Measurements from ENCODE around the gene USP47.
"Not testable (repeated sequence)": the region's sequence is repeated elsewhere in the genome, so short reads cannot be mapped to it uniquely, and the experiment has no call there.

USP47 gene

GRCh38 chr11:11822946-11823345, 18.8 kb upstream of the USP47 start:
- no peak for DNase-seq (ENCODE audit: low read depth)

DNA sequence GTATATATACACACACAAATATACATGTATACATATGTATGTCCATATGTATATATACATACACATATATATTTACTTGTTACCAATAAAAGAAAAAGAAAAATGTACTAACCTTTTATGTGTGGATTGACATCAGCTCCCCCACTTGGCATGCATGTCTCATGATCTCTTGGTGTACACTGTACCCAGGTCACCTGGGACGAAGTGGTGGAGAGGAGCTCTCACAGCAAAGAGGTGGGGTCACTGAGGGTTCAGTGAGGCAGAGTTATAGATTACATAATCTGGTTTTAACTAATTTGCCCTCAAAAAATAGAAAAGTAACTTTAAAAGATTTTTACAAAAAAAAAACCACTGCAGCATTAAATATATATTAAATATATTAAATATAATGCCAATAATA, 15.5 kb upstream of the USP47 start:
- no peak for DNase-seq (ENCODE audit: low read depth)

GRCh38 chr11:11827272-11827671, 14.5 kb upstream of the USP47 start:
- DNase-seq (ENCODE audit: low read depth), result no peak

DNA sequence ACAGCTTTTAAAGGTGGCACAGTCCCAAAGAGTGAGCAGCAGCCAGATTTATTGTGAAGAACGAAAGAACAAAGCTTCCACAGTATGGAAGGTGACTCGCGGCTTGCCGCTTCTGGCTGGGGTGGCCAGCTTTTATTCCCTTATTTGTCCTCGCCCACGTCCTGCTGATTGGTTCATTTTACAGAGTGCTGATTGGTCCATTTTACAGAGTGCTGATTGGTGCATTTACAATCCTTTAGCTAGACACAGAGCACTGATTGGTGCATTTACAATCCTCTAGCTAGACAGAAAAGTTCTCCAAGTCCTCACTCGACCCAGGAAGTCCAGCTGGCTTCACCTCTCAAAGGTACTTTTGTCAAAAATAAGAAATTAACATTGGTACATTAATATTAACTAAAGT, 10.4 kb upstream of the USP47 start:
- DNase-seq (ENCODE audit: low read depth), result not testable (repeated sequence)

GRCh38 chr11:11836676-11837231, 5.0 kb upstream of the USP47 start:
- DNase-seq (ENCODE audit: low read depth), result no peak

GRCh38 chr11:11839718-11840117, 2.1 kb upstream of the USP47 start:
- no peak for DNase-seq (ENCODE audit: low read depth)

- DNase-seq (ENCODE audit: low read depth), result peak; percentile 6
Measured at GRCh38 chr11:11841116-11841722, 553 bp upstream of the USP47 start.

DNA sequence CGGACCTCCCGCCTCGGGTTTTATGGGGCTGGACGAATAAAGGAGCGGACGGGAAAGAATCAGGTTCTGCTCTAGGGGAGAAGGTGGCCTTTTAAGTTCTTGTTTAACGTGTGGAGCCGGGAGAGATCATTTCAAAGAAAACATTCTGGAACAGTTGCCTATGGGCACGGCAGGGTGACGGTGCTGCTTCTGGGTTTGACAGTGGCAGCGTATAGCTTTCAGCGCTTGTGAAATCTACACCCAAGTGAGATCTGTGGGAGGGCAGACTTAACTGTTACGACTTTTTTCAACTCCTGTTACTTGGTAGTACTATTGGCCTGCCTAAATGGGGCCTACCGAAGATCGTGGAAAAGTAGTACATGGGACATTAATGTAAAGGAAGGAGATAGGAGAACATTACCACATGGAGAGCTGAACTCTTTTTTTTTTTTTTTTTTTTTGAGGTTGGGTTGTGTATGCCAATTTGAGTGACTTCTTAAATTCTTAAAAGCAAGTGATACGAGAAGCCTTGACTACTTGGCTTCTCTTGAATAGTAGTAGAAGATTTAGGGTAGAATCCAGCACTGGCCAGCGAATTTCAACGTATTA, 743 bp downstream of the USP47 start:
- peak; percentile 9 for DNase-seq (ENCODE audit: low read depth)

DNA sequence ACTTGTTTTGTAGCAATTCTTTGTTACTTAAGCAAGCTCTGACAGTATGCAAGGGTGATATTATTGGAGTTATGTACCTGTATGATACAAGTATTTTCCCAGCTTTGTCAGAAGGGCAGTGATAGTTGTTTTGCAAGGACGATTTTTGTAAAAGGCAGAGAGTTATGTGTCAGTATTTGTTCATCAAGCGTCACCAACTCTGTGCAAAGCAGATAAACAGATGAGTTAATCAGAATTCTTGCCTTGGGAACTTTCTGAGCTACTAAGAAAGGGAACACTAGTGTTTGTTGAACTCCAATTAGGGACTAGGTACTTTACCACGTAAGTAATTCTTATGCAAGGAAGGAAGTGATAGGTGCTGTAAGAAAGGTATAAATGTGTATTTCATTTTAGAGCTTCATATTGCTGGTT, 1.4 kb downstream of the USP47 start:
- no peak for DNase-seq (ENCODE audit: low read depth)

DNA sequence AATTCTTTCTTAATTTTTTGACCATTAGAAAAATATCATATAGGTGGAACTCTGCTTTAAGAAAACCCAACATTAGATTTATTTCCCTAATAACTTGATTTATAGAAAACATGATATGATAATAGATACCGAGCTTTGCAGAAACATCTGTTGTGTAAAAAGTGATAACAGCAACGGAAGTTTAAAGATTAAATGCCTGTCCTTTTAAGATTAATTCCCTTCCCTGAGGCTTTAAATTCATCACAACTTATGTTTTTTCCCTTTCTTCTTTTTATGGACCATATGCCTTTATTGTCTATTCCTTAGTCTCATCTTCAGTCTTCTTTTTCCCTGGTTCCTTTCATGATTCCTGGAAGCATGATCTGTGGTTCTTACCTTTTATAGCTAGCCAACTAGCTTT, 1.9 kb downstream of the USP47 start:
- no peak for DNase-seq (ENCODE audit: low read depth)

DNA sequence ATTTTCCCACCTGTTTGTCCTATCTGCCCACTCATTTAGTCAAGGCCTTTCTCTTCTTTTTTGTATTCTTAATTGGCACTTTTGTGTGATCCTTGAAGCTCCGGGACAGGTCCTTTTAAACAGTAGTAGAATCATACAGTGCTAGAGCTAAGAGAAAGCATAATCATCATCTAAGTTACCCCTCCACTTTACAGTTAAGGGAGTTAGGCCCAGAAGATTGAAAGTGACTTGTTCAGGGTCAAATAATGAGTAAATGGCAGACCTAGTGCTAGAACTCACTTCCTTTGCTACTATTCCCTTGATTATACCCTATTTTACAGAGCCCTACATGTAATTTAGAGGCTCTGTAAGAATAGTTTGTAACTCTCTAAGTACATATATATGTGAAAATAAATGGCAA, 2.5 kb downstream of the USP47 start:
- DNase-seq (ENCODE audit: low read depth), result no peak

GRCh38 chr11:11845071-11845470, 3.3 kb downstream of the USP47 start:
- no peak for DNase-seq (ENCODE audit: low read depth)

GRCh38 chr11:11845551-11845950, 3.8 kb downstream of the USP47 start:
- DNase-seq (ENCODE audit: low read depth), result no peak

- no peak for DNase-seq (ENCODE audit: low read depth)
Measured at GRCh38 chr11:11847082-11847481, 5.3 kb downstream of the USP47 start.

- DNase-seq (ENCODE audit: low read depth), result no peak
Measured at GRCh38 chr11:11848891-11849746, 7.3 kb downstream of the USP47 start.

- no peak for DNase-seq (ENCODE audit: low read depth)
Measured at GRCh38 chr11:11850668-11851067, 8.9 kb downstream of the USP47 start.

DNA sequence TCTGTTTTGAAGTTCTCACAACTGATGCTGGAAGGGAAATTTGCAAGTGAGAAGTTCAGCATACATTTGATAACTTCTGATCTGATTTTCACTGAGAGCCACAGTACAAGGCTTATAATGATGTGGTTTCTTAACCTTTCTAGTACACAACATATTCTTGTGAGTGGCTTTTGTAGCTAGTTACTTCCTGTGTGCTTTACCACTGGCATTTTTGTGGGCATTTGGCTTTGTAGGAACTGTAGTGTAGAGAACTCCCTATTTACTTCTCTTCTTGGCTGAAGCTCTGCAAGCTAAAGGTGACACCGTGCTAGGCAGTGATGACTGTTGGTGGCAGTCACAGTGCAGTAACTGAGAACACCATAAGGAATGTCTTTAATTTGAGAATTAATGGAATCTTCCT, 14.9 kb downstream of the USP47 start:
- no peak for DNase-seq (ENCODE audit: low read depth)

DNA sequence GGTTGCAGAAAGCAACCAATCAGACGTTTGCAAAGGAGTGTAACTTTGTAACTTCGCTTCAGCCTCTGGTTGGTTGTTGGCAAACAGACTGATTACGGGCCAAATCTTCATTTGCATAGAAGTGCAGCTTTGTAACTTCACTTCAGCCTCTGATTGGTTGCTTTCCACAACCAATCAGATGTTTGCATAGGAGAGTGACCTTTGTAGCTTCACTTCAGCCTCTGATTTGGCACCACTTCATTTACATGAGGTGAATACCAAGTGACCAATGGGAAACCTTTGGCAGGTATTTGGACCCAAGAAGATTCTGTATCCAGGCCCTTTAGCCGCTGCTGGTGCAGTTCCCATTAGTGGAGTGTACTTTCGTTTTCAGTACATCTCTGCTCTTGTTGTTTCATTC, 16.0 kb downstream of the USP47 start:
- DNase-seq (ENCODE audit: low read depth), result no peak

DNA sequence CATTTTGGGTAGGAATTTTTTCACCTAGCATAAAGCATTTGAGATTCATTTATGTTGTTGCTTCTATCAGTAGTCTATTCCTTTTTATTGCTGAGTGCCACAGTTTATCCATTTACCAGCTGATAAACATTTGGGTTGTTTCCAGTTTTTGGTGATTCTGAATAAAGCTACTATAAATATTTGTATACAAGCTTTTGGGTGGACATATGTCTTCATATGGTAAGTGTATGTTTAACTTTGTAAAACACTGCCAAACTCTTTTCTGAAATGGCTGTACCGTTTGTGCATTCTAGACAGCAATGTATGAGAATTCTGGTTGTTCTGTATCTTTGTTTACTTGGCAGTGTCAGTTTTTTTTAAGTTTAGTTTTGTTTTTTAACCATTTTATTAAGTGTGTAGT, 16.9 kb downstream of the USP47 start:
- no peak for DNase-seq (ENCODE audit: low read depth)

- no peak for DNase-seq (ENCODE audit: low read depth)
Measured at GRCh38 chr11:11860103-11860979, 18.6 kb downstream of the USP47 start.

DNA sequence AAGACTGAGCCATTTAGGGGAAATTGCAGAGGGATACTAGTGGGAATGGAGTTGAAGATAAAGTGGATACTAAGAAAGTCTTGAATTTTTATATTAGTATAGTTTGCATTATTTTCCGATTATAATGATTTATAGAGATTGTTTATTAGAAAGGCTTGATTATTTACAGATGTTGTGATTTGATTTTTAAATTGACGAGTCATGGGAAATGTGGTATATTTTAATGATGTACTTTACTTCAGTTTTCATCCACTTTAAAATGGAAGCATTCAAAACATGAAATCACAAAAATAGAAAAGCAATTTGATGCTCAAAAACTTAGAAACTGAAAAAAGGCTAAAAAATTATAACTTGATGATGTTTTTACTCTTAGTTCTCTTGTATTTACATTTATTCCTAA, 21.2 kb downstream of the USP47 start:
- no peak for DNase-seq (ENCODE audit: low read depth)

DNA sequence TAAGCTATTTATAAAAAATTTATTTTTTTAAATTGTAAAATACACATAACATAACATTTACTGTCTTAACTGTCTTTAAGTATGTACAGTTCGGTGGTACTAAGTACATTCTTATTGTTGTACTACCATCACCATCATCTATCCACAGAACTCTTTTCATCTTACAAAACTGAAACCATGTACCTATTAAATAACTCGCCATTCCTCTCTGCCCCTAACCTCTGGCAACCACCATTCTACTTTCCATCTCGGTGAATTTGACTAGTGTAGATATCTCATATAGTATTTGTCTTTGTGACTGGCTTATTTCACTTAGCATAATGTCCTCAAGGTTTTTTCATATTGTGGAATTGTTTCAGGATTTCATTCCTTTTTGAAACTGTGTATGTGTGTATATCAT, 22.6 kb downstream of the USP47 start:
- no peak for DNase-seq (ENCODE audit: low read depth)

All from stimulated activated CD8-positive, alpha-beta memory T cell treated with anti-CD3 and anti-CD28 coated beads, Interleukin-15, amount 100 ng/mL, for 24 hours (primary cell).